NCI-H2081 treated with DMSO at 0.1 percent for 48 hours (cell line): ENCODE data around the gene HAPSTR1.
"Not testable (repeated sequence)": the region's sequence is repeated elsewhere in the genome, so short reads cannot be mapped to it uniquely, and the experiment has no call there.

ENCODE experiments used
- DNase-seq: peaks from one replicate; lab custom pipeline; 2025; lab: John Stamatoyannopoulos, UW

The HAPSTR1 gene

GRCh38 chr16:9072806-9073341, 18.6 kb upstream of the HAPSTR1 start:
- DNase-seq, result no peak

- no peak for DNase-seq
Observed at GRCh38 chr16:9075299-9076071, 16.0 kb upstream of the HAPSTR1 start.

GRCh38 chr16:9077091-9077809, 14.2 kb upstream of the HAPSTR1 start:
- no peak for DNase-seq

- DNase-seq, result not testable (repeated sequence)
Observed at GRCh38 chr16:9078467-9079429, 12.7 kb upstream of the HAPSTR1 start.

GRCh38 chr16:9079430-9079812, 12.0 kb upstream of the HAPSTR1 start:
- no peak for DNase-seq

GRCh38 chr16:9081158-9081557, 10.3 kb upstream of the HAPSTR1 start:
- no peak for DNase-seq

- no peak for DNase-seq
Observed at GRCh38 chr16:9081843-9082242, 9.6 kb upstream of the HAPSTR1 start.

- DNase-seq, result no peak
Observed at GRCh38 chr16:9082422-9082821, 9.0 kb upstream of the HAPSTR1 start.

- DNase-seq, result not testable (repeated sequence)
Observed at GRCh38 chr16:9087733-9088132, 3.7 kb upstream of the HAPSTR1 start.

GRCh38 chr16:9088848-9089247, 2.6 kb upstream of the HAPSTR1 start:
- no peak for DNase-seq

GRCh38 chr16:9089660-9090059, 1.8 kb upstream of the HAPSTR1 start:
- no peak for DNase-seq

- DNase-seq, result no peak
Observed at GRCh38 chr16:9090101-9090959, 1.1 kb upstream of the HAPSTR1 start.

- no peak for DNase-seq
Observed at GRCh38 chr16:9091867-9092281, 430 bp downstream of the HAPSTR1 start.

- DNase-seq, result no peak
Observed at GRCh38 chr16:9092282-9092977, 986 bp downstream of the HAPSTR1 start.

- no peak for DNase-seq
Observed at GRCh38 chr16:9092978-9093344, 1.5 kb downstream of the HAPSTR1 start.

GRCh38 chr16:9094011-9094846, 2.8 kb downstream of the HAPSTR1 start:
- DNase-seq, result no peak

- no peak for DNase-seq
Observed at GRCh38 chr16:9095171-9095570, 3.7 kb downstream of the HAPSTR1 start.

- no peak for DNase-seq
Observed at GRCh38 chr16:9095656-9096397, 4.4 kb downstream of the HAPSTR1 start.

GRCh38 chr16:9096416-9096952, 5.0 kb downstream of the HAPSTR1 start:
- DNase-seq, result no peak
